Activated CD8-positive, alpha-beta T cell treated with anti-CD3 and anti-CD28 coated beads for 36 hours (primary cell): ENCODE measurements around the gene ACOT7. TPM values are rescaled to one million over a fixed set of nuclear protein-coding genes. Genes with fewer than 3 reads are reported as not detected.

Experiments
- ATAC-seq: fragments of 200-7000 bp; cut with Tn5 transposase; one replicate; pipeline ENCODE4 v1.10.0; 2021; ENCODE audit warnings: mild to moderate bottlenecking, moderate library complexity
- CTCF ChIA-PET: fragments of 350-600 bp; sonication (Branson Sonifier 250); formaldehyde crosslinking; loops from one replicate; lab custom pipeline; 2021; ENCODE audit warnings: antibody characterized with exemption; lab: Charles Lee
- POLR2A ChIA-PET: fragments of 350-600 bp; sonication (Branson Sonifier 250); formaldehyde crosslinking; loops from one replicate; lab custom pipeline; 2021; ENCODE audit warnings: antibody characterized with exemption; lab: Charles Lee
- DNase-seq: peaks from one replicate; pipeline ENCODE4 v3.0.0-alpha.2; 2020
- H3K27ac Mint-ChIP-seq: one replicate; pipeline ENCODE4 v1.8.0; 2021; ENCODE audit warnings: mild to moderate bottlenecking, mixed read lengths
- H3K27me3 Mint-ChIP-seq: one replicate; pipeline ENCODE4 v1.8.0; 2021; ENCODE audit warnings: mixed read lengths
- H3K36me3 Mint-ChIP-seq: one replicate; pipeline ENCODE4 v1.8.0; 2021; ENCODE audit warnings: low read depth, mixed read lengths
- H3K4me1 Mint-ChIP-seq: one replicate; pipeline ENCODE4 v1.8.0; 2021; ENCODE audit warnings: low read depth, mixed read lengths
- H3K4me3 Mint-ChIP-seq: one replicate; pipeline ENCODE4 v1.8.0; 2021; ENCODE audit warnings: mild to moderate bottlenecking, moderate library complexity, mixed read lengths
- H3K9me3 Mint-ChIP-seq: one replicate; pipeline ENCODE4 v1.8.0; 2021; ENCODE audit warnings: mixed read lengths
- intact Hi-C: fragments of 100-400 bp; cut with micrococcal nuclease; formaldehyde crosslinking; loops from one replicate; pipeline ENCODE4 v1.10.0; 2022
- total RNA-seq, 2 experiments: library from RNA; stranded (reverse); gene quantifications; one replicate each; pipeline ENCODE4 v1.2.3, GENCODE V29; 2021
- TF ChIP-seq, protein P1 (sequence below): fragments of 200-600 bp; IDR thresholded peaks from one replicate; pipeline ENCODE4 v1.8.0; 2022; ENCODE audit warnings: antibody characterized with exemption, mild to moderate bottlenecking

The ACOT7 gene
- total RNA-seq, 2 experiments from 2014 or later = 80.4 to 86.7 TPM

DNA sequence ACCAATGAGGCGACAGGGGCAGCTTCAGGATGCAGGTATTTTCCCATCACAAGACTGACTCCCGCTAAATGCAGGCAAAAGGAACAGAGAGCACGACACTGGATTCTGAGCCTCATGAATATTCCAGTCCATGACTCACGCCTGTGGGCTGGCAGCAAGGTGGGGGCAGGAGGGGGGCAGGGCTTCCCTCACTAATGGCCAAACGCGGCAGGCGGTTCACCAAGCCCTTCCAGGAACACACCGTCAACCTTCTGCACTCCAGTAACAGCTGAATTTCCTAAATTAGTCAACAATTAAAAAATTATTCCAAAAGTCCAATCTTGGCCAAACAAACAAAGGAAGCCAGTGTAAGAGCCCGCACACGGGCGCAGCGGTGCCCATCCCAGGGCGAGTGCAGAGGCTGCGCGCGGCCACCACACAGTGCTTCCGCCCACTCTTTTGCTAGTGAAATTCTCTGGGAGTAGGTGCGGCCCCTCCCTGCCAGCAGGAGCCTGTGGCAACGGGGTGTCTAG, 120.1 kb downstream of the ACOT7 start:
- intact Hi-C loops = no loop called here
- H3K4me1 Mint-ChIP-seq = no peaks in the 10 kb centered on the region
- H3K27ac Mint-ChIP-seq = no peak overlapping the region
- no peak for DNase-seq
- H3K36me3 Mint-ChIP-seq = peaks cover 2% of the 10 kb centered on the region
- CTCF ChIA-PET = no interaction called here
- no peaks in the 10 kb centered on the region for H3K9me3 Mint-ChIP-seq
- H3K4me3 Mint-ChIP-seq = no peak overlapping the region
- no peaks in the 10 kb centered on the region for H3K27me3 Mint-ChIP-seq
- TF ChIP-seq, protein P1, sequence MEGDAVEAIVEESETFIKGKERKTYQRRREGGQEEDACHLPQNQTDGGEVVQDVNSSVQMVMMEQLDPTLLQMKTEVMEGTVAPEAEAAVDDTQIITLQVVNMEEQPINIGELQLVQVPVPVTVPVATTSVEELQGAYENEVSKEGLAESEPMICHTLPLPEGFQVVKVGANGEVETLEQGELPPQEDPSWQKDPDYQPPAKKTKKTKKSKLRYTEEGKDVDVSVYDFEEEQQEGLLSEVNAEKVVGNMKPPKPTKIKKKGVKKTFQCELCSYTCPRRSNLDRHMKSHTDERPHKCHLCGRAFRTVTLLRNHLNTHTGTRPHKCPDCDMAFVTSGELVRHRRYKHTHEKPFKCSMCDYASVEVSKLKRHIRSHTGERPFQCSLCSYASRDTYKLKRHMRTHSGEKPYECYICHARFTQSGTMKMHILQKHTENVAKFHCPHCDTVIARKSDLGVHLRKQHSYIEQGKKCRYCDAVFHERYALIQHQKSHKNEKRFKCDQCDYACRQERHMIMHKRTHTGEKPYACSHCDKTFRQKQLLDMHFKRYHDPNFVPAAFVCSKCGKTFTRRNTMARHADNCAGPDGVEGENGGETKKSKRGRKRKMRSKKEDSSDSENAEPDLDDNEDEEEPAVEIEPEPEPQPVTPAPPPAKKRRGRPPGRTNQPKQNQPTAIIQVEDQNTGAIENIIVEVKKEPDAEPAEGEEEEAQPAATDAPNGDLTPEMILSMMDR = no peak
- POLR2A ChIA-PET = no interaction called here
- ATAC-seq = no peak

DNA sequence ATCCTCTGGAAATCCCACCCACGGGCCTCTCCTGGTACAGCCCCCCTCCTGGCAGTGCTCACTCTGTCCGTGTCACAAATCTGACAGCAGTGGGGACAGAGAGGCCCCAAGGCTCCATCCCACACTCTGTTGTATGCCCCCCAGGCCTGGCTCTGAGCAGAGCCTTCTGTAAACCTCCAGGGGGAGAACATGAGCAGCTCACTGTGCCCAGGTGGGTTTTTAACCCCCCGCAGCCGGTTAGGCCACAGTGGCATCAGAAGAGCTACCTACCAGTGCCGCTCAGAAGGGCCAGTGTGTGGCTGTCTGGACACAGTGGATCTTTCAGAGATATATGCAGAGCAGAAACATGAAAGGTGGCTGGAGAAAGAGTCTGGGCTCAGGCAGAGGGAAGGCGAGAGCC, 120.7 kb downstream of the ACOT7 start:
- TF ChIP-seq, protein P1 = no peak
- no peak overlapping the region for H3K4me3 Mint-ChIP-seq
- intact Hi-C loops = no loop called here
- H3K4me1 Mint-ChIP-seq = no peaks in the 10 kb centered on the region
- H3K27ac Mint-ChIP-seq = no peak overlapping the region
- ATAC-seq (no peak), DNase-seq (no peak)
- POLR2A ChIA-PET = no interaction called here
- H3K27me3 Mint-ChIP-seq = no peaks in the 10 kb centered on the region
- peaks cover 2% of the 10 kb centered on the region for H3K36me3 Mint-ChIP-seq
- CTCF ChIA-PET = no interaction called here
- H3K9me3 Mint-ChIP-seq = no peaks in the 10 kb centered on the region

DNA sequence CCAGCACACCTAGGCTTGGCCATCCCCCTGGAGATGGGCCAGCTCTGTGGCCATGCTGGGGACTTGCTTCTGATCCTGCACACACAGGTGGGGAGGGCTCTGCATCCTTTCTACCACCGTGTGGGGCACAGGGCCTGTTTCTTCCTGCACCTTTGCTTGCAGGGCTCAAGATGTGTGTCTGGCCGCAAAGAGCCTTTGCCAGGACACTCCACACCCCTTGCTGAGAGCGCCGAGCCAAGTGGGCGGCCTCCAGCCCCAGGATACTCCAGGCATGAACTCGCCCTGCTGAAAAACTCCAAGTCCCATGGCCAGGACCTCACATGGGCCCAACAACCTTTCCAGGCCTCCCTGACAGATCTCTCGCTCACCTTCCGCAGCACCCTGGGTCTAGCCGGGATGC, 121.1 kb downstream of the ACOT7 start:
- Mint-ChIP-seq H3K27ac (no peak overlapping the region), H3K4me1 (no peaks in the 10 kb centered on the region), H3K27me3 (no peaks in the 10 kb centered on the region), H3K4me3 (no peak overlapping the region), H3K9me3 (no peaks in the 10 kb centered on the region), H3K36me3 (no peaks in the 10 kb centered on the region)
- CTCF ChIA-PET = no interaction called here
- TF ChIP-seq, protein P1 = no peak
- no peak for DNase-seq
- POLR2A ChIA-PET = no interaction called here
- intact Hi-C loops = no loop called here
- ATAC-seq = no peak

DNA sequence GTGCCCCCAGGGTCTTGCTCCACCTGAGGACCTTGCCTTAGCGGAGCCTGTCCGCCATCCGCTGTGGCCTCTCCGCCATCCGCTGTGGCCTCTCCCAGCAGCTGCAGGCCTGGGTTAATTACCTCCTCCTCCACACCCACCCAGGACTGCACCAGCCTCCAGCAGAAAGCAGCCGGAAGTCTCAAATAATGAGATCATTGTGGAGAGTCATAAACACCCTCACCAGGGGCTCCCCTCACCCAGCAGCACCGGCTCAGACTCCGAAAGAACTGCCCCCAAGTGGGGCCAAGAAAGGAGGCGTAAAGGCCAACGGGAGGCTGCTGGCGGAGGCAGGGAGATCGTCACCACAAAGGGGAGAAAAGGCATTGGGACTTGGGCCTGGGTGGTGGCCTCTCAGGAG, 122.0 kb downstream of the ACOT7 start:
- TF ChIP-seq, protein P1 = no peak
- ATAC-seq = no peak

DNA sequence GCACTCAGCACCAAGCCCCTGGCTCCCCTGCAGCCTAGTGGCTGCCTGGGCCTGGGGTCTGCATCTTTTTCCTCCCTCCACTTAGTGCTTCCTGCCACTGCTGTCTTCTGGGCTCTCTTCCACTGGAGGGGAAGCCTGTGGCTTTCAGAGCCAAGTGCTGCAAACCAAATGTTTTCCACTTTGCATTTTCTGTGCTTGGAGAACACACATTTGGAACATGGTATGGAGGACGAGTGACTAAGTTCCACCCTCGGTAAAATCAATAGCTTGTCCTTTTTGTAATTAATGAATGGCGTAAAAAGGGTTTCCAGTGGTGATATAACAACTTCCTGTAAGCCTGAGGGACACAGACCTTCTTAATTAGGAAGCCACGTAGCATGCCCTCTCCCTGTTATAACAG, 122.6 kb downstream of the ACOT7 start:
- TF ChIP-seq, protein P1 = no peak

More for the DNA sequence above, 122.0 kb downstream of the ACOT7 start:
- Mint-ChIP-seq H3K27me3 (no peaks in the 10 kb centered on the region), H3K36me3 (no peaks in the 10 kb centered on the region), H3K9me3 (no peaks in the 10 kb centered on the region), H3K4me1 (no peaks in the 10 kb centered on the region), H3K4me3 (no peak overlapping the region), H3K27ac (no peak overlapping the region)
- DNase-seq = no peak
- POLR2A ChIA-PET = no interaction called here
- intact Hi-C loops = no loop called here
- CTCF ChIA-PET = interaction anchor here (0.7 kb wide), 1 partner anchor 16 kb away, joined by 3 read pairs; no protein-coding TSS in a partner anchor

More for the DNA sequence above, 122.6 kb downstream of the ACOT7 start:
- ChIA-PET CTCF (interaction anchor here (0.7 to 1.7 kb wide), 2 partner anchors 17 to 25 kb away, joined by 3 read pairs; no protein-coding TSS in a partner anchor), POLR2A (no interaction called here)
- no peak for DNase-seq
- H3K36me3 Mint-ChIP-seq = no peaks in the 10 kb centered on the region
- intact Hi-C loops = no loop called here
- H3K27me3 Mint-ChIP-seq = no peaks in the 10 kb centered on the region
- H3K4me1 Mint-ChIP-seq = no peaks in the 10 kb centered on the region
- no peak overlapping the region for H3K4me3 Mint-ChIP-seq
- ATAC-seq = no peak
- no peak overlapping the region for H3K27ac Mint-ChIP-seq
- no peaks in the 10 kb centered on the region for H3K9me3 Mint-ChIP-seq
